ENCODE results near the gene KLHDC7B.

- TF ChIP-seq EZH2 (IDR thresholded peaks at IDR 0.05), result no peak
- no peak for TF ChIP-seq POLR2AphosphoS5 (IDR thresholded peaks at IDR 0.05; ENCODE audit: borderline replicate concordance, low read depth, low read length)
Measured at GRCh38 chr22:50545522-50546325, at the start of gene KLHDC7B.
